Endothelial cell of umbilical vein (primary cell): ENCODE results near the gene SLC15A5. TPM values are rescaled to one million over a fixed set of nuclear protein-coding genes. Genes with fewer than 3 reads are reported as not detected.

Experiments
- BruUV-seq: library from RNA; stranded (reverse); fragments of 400-500 nt; replicated peaks from 2 replicates; lab custom pipeline; 2021; lab: Mats Ljungman, UMichigan
- CTCF ChIA-PET: fragments of 300-600, 350-600 bp; sonication (Branson Sonifier 250); formaldehyde crosslinking; loops from one replicate; lab custom pipeline; 2021; ENCODE audit warnings: antibody characterized with exemption, inconsistent platforms; lab: Charles Lee
- POLR2A ChIA-PET: fragments of 300-600, 350-600 bp; sonication (Branson Sonifier 250); formaldehyde crosslinking; loops from one replicate; lab custom pipeline; 2021; ENCODE audit warnings: antibody characterized with exemption, inconsistent platforms; lab: Charles Lee
- DNase-seq: peaks from one replicate; pipeline ENCODE4 v3.0.0-alpha.2; 2011; ENCODE audit warnings: low read depth, low spot score
- FAIRE-seq: peaks from 2 replicates; lab custom pipeline; 2011; peaks lifted over from hg19 to GRCh38; lab: Jason Lieb, UNC
- H2AFZ ChIP-seq: 2 replicates; pipeline ENCODE4 v1.6.0; 2012; ENCODE audit warnings: low read depth, low read length, control low read depth, inconsistent platforms
- H3K27ac ChIP-seq: 2 replicates; pipeline ENCODE4 v1.5.1; 2011; ENCODE audit warnings: low read depth, mild to moderate bottlenecking, control low read depth, low read length, moderate library complexity; ENCODE audit not compliant: insufficient read depth
- H3K27me3 ChIP-seq, 2 experiments: 2 replicates each; pipeline versions ENCODE4 v1.6.0 to v1.6.1; 2011; ENCODE audit warnings: low read length in 2 of 2, mixed read lengths in 1 of 2; ENCODE audit not compliant: control insufficient read depth in 2 of 2, insufficient read depth in 2 of 2
- H3K36me3 ChIP-seq, 2 experiments: 2 replicates in 1 of 2; 3 replicates in 1 of 2; pipeline ENCODE4 v1.5.1; 2011; ENCODE audit warnings: low read length in 2 of 2, mild to moderate bottlenecking in 1 of 2, moderate library complexity in 1 of 2; ENCODE audit not compliant: control insufficient read depth in 2 of 2, insufficient read depth in 2 of 2; ENCODE audit errors: extremely low read depth in 1 of 2
- H3K4me1 ChIP-seq: 3 replicates; pipeline ENCODE4 v1.5.1; 2011; ENCODE audit warnings: mild to moderate bottlenecking, low read length; ENCODE audit not compliant: control insufficient read depth, insufficient read depth; ENCODE audit errors: extremely low read depth
- H3K4me2 ChIP-seq: 2 replicates; pipeline ENCODE4 v1.6.1; 2011; ENCODE audit warnings: low read length, control low read depth, mixed read lengths; ENCODE audit not compliant: insufficient read depth
- H3K4me3 ChIP-seq, 3 experiments: fragments of 200-600 bp in 1 of 3; sonication (generic), shearing (Covaris generic) in 1 of 3; replicated peaks in 1 of 3; 2 replicates each; pipeline ENCODE4 v1.5.1; 2011 to 2016; ENCODE audit warnings: control low read depth in 3 of 3, low read length in 3 of 3, mild to moderate bottlenecking in 2 of 3, inconsistent platforms in 1 of 3, low read depth in 1 of 3, moderate library complexity in 1 of 3; ENCODE audit not compliant: insufficient read depth in 1 of 3
- H3K79me2 ChIP-seq: 2 replicates; pipeline ENCODE4 v1.6.0; 2012; ENCODE audit warnings: low read length, inconsistent platforms; ENCODE audit not compliant: control insufficient read depth, insufficient read depth
- H3K9ac ChIP-seq: replicated peaks from 2 replicates; pipeline ENCODE3; 2011; ENCODE audit warnings: low read length, control low read depth; ENCODE audit not compliant: insufficient read depth; ENCODE audit errors: extremely low read depth
- H3K9me1 ChIP-seq: replicated peaks from 3 replicates; pipeline ENCODE4 v1.6.0; 2011; ENCODE audit warnings: mild to moderate bottlenecking, low read length; ENCODE audit not compliant: control insufficient read depth, insufficient read depth; ENCODE audit errors: extremely low read depth
- H3K9me3 ChIP-seq: replicated peaks from 2 replicates; pipeline ENCODE4 v1.5.1; 2012; ENCODE audit warnings: low read length, inconsistent platforms; ENCODE audit not compliant: control insufficient read depth, insufficient read depth
- H4K20me1 ChIP-seq: replicated peaks from 2 replicates; pipeline ENCODE3; 2011; ENCODE audit warnings: mild to moderate bottlenecking, low read length; ENCODE audit not compliant: control insufficient read depth, insufficient read depth; ENCODE audit errors: extremely low read depth
- CTCF ChIP-seq, 2 donors: IDR thresholded peaks; 1 replicate in 1 of 2; 2 replicates in 1 of 2; pipeline ENCODE4 v1.5.1; 2011; ENCODE audit warnings: low read length in 2 of 2, mild to moderate bottlenecking in 2 of 2, moderate library complexity in 2 of 2, control low read depth in 1 of 2, inconsistent platforms in 1 of 2, low read depth in 1 of 2; ENCODE audit not compliant: insufficient read depth in 1 of 2; ENCODE audit errors: extremely low read depth in 1 of 2
- EZH2 ChIP-seq: IDR thresholded peaks from 2 replicates; pipeline ENCODE4 v1.6.1; 2012; ENCODE audit warnings: borderline replicate concordance, low read depth, mild to moderate bottlenecking, moderate library complexity, low read length, inconsistent platforms; ENCODE audit not compliant: severe bottlenecking
- FOS ChIP-seq: IDR thresholded peaks from 2 replicates; pipeline ENCODE4 v1.6.1; 2011; ENCODE audit warnings: mild to moderate bottlenecking, low read length, moderate library complexity, borderline replicate concordance; ENCODE audit not compliant: insufficient read depth
- GATA2 ChIP-seq: IDR thresholded peaks from 2 replicates; pipeline ENCODE4 v1.7.0; 2011; ENCODE audit warnings: low read depth, mild to moderate bottlenecking, moderate library complexity, mixed read lengths, low read length; ENCODE audit not compliant: insufficient read length, insufficient read depth
- JUN ChIP-seq: IDR thresholded peaks from 2 replicates; pipeline ENCODE4 v1.6.1; 2011; ENCODE audit warnings: borderline replicate concordance, low read depth; ENCODE audit not compliant: insufficient read length, insufficient read depth
- MAX ChIP-seq: IDR thresholded peaks from 2 replicates; pipeline ENCODE4 v1.6.1; 2011; ENCODE audit not compliant: insufficient read depth, insufficient read length
- MYC ChIP-seq: IDR thresholded peaks from one replicate; pipeline ENCODE4 v1.6.1; 2011; ENCODE audit warnings: mild to moderate bottlenecking, low read depth, low read length
- POLR2A ChIP-seq: IDR thresholded peaks from 2 replicates; pipeline ENCODE4 v1.6.1; 2012; ENCODE audit warnings: low read depth, mild to moderate bottlenecking, control low read depth, low read length
- POLR2AphosphoS5 ChIP-seq: IDR thresholded peaks from 2 replicates; pipeline ENCODE4 v1.6.1; 2012; ENCODE audit warnings: low read depth, mild to moderate bottlenecking, control low read depth, low read length, moderate library complexity; ENCODE audit not compliant: insufficient read depth
- dilution Hi-C: fragments of 300-500 bp; cut with MboI; formaldehyde crosslinking; loops from one replicate; pipeline ENCODE4 v1.15.0; 2019; ENCODE audit warnings: low sequenced_read_pairs; ENCODE audit not compliant: extremely low pct_ligation_motif_present
- intact Hi-C: fragments of 100-400 bp; cut with micrococcal nuclease; formaldehyde crosslinking; loops from one replicate; pipeline ENCODE4 v1.10.0; 2022
- polyA plus RNA-seq, 4 experiments: library from polyadenylated mRNA; depleted of rRNA in 3 of 4; stranded (reverse) in 3 of 4; unstranded in 1 of 4; fragments of >200 nt; gene quantifications; 2 replicates each; pipeline versions ENCODE4 v1.2.1 to v1.2.3, GENCODE V29; 2011 to 2012; ENCODE audit warnings: missing spikeins in 1 of 4
- total RNA-seq: library from RNA; stranded (reverse); gene quantifications from 2 replicates; pipeline ENCODE4 v1.2.3, GENCODE V29; 2021

The SLC15A5 gene
- total and polyA plus RNA-seq, 2 donors (not counting 3 experiments of a cell fraction or from before 2014, with no cell fraction given), result not detected

DNA sequence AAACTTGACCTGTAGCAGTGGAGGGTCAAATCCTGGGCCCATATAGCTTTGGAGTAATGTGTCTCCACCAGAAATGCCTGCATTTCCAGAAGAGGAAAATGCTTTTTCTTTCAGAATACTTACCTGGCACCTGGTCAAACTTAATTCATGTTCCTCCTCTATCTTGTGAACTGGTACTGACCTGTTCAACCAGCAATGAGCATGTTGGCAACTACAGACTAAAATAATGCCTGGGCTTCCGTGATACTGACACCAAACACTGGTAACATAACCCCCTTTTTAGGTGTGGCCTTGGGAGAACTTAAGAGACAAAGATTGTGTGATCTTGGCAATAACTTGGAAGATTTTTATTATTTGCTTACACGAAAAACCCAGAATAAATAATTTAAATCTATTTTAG is 46.2 kb upstream of the SLC15A5 start:
- dilution Hi-C loops, result no loop called here
- ChIA-PET CTCF (no interaction called here), POLR2A (no interaction called here)
- H3K27ac ChIP-seq, result no peak overlapping the region
- TF ChIP-seq CTCF (IDR thresholded peaks at IDR 0.05; ENCODE audit: extremely low read depth in 1 of 2, insufficient read depth in 1 of 2, low read depth in 1 of 2, low read length in 2 of 2) (no peak), POLR2AphosphoS5 (no peak), MYC (no peak), GATA2 (no peak), FOS (no peak), MAX (no peak), EZH2 (no peak), JUN (no peak), POLR2A (no peak)
- no peaks in the 10 kb centered on the region for H3K4me1 ChIP-seq
- H3K9ac ChIP-seq, result no peak overlapping the region
- no peaks in the 10 kb centered on the region for H3K9me1 ChIP-seq
- DNase-seq (no peak), FAIRE-seq (no peak)
- H3K4me2 ChIP-seq, result no peak overlapping the region
- H3K36me3 ChIP-seq, result no peaks in the 10 kb centered on the region
- no peak overlapping the region for H2AFZ ChIP-seq
- H3K27me3 ChIP-seq, result no peaks in the 10 kb centered on the region
- intact Hi-C loops, result no loop called here
- H4K20me1 ChIP-seq, result no peaks in the 10 kb centered on the region
- no peaks in the 10 kb centered on the region for H3K79me2 ChIP-seq
- H3K4me3 ChIP-seq, result no peak overlapping the region
- no TSS peak for BruUV-seq
- no peaks in the 10 kb centered on the region for H3K9me3 ChIP-seq
